WTC11 (cell line): ENCODE measurements around the gene MAT2A. TPM values are rescaled to one million over a fixed set of nuclear protein-coding genes. Genes with fewer than 3 reads are reported as not detected.

ENCODE experiments used
- ATF2 ChIP-seq: sonication (generic); formaldehyde crosslinking; IDR thresholded peaks from 2 replicates; pipeline ENCODE4 v1.8.1; 2022; ENCODE audit warnings: low read depth, missing genetic modification reagents, borderline replicate concordance
- CBFB ChIP-seq: sonication (generic); formaldehyde crosslinking; IDR thresholded peaks from 2 replicates; pipeline ENCODE4 v1.8.1; 2022; ENCODE audit warnings: mild to moderate bottlenecking, low read depth, missing genetic modification reagents
- CTCF ChIP-seq: fragments of 200-600 bp; IDR thresholded peaks from 2 replicates; pipeline ENCODE4 v1.8.0; 2022; ENCODE audit warnings: antibody characterized with exemption
- ETV6 ChIP-seq: sonication (generic); formaldehyde crosslinking; IDR thresholded peaks from 2 replicates; pipeline ENCODE4 v1.8.1; 2022; ENCODE audit warnings: mild to moderate bottlenecking, missing genetic modification reagents
- FOXP1 ChIP-seq: sonication (generic); formaldehyde crosslinking; IDR thresholded peaks from 2 replicates; pipeline ENCODE4 v1.8.0; 2022; ENCODE audit warnings: missing genetic modification reagents, mild to moderate bottlenecking, moderate library complexity, borderline replicate concordance
- GABPB1 ChIP-seq: sonication (generic); formaldehyde crosslinking; IDR thresholded peaks from 2 replicates; pipeline ENCODE4 v1.8.1; 2023; ENCODE audit warnings: mild to moderate bottlenecking, missing genetic modification reagents
- GRHL2 ChIP-seq: fragments of 250-450 bp; sonication (Bioruptor Pico); IDR thresholded peaks from 2 replicates; pipeline ENCODE4 v1.8.0; 2022; ENCODE audit warnings: mild to moderate bottlenecking, moderate library complexity; ENCODE audit not compliant: insufficient replicate concordance, severe bottlenecking
- GTF2I ChIP-seq: fragments of 250-450 bp; sonication (Bioruptor Pico); conservative IDR thresholded peaks from 2 replicates; pipeline ENCODE4 v1.4.0; 2021; ENCODE audit warnings: mild to moderate bottlenecking
- HMGA2 ChIP-seq: fragments of 250-450 bp; sonication (Bioruptor Pico); IDR thresholded peaks from 2 replicates; pipeline ENCODE4 v1.4.0; 2021; ENCODE audit warnings: mild to moderate bottlenecking, moderate library complexity
- MAX ChIP-seq: sonication (generic); formaldehyde crosslinking; IDR thresholded peaks from 2 replicates; pipeline ENCODE4 v1.8.0; 2022; ENCODE audit warnings: mild to moderate bottlenecking, missing genetic modification reagents
- NFATC4 ChIP-seq: fragments of 250-450 bp; sonication (Bioruptor Pico); IDR thresholded peaks from 2 replicates; pipeline ENCODE4 v1.9.0; 2021; ENCODE audit warnings: mild to moderate bottlenecking
- NFYB ChIP-seq: sonication (generic); formaldehyde crosslinking; conservative IDR thresholded peaks from 2 replicates; pipeline ENCODE4 v1.8.0; 2022; ENCODE audit warnings: low read depth, missing genetic modification reagents
- NR1H2 ChIP-seq: sonication (generic); formaldehyde crosslinking; IDR thresholded peaks from 2 replicates; pipeline ENCODE4 v1.9.0; 2021; ENCODE audit warnings: mild to moderate bottlenecking, moderate library complexity, missing genetic modification reagents
- PRDM15 ChIP-seq: sonication (generic); formaldehyde crosslinking; IDR thresholded peaks from 2 replicates; pipeline ENCODE4 v1.8.0; 2022; ENCODE audit warnings: missing genetic modification reagents
- PRRX2 ChIP-seq: fragments of 250-450 bp; sonication (Bioruptor Pico); IDR thresholded peaks from 2 replicates; pipeline ENCODE4 v1.8.0; 2021; ENCODE audit warnings: mild to moderate bottlenecking
- RELA ChIP-seq: sonication (generic); formaldehyde crosslinking; IDR thresholded peaks from 2 replicates; pipeline ENCODE4 v1.8.1; 2022; ENCODE audit warnings: missing genetic modification reagents, mild to moderate bottlenecking, borderline replicate concordance
- SMAD4 ChIP-seq: sonication (generic); formaldehyde crosslinking; IDR thresholded peaks from 2 replicates; pipeline ENCODE4 v1.8.0; 2022; ENCODE audit warnings: mild to moderate bottlenecking, missing genetic modification reagents
- SOX15 ChIP-seq: fragments of 250-450 bp; sonication (Bioruptor Pico); IDR thresholded peaks from 2 replicates; pipeline ENCODE4 v1.9.0; 2021; ENCODE audit warnings: mild to moderate bottlenecking
- TEAD1 ChIP-seq: sonication (generic); formaldehyde crosslinking; IDR thresholded peaks from 2 replicates; pipeline ENCODE4 v1.8.0; 2022; ENCODE audit warnings: mild to moderate bottlenecking, missing genetic modification reagents
- TEAD4 ChIP-seq: sonication (generic); formaldehyde crosslinking; IDR thresholded peaks from 2 replicates; pipeline ENCODE4 v1.8.0; 2022; ENCODE audit warnings: mild to moderate bottlenecking, missing genetic modification reagents
- ZNF219 ChIP-seq: sonication (generic); formaldehyde crosslinking; IDR thresholded peaks from 2 replicates; pipeline ENCODE4 v1.8.0; 2023; ENCODE audit warnings: missing genetic modification reagents, mild to moderate bottlenecking, borderline replicate concordance
- ZNF396 ChIP-seq: fragments of 250-450 bp; sonication (Bioruptor Pico); IDR thresholded peaks from 2 replicates; pipeline ENCODE4 v1.8.0; 2021; ENCODE audit warnings: mild to moderate bottlenecking, moderate library complexity, borderline replicate concordance
- ZNF423 ChIP-seq: fragments of 250-450 bp; sonication (Bioruptor Pico); IDR thresholded peaks from 2 replicates; pipeline ENCODE4 v2.1.2; 2022; ENCODE audit warnings: mild to moderate bottlenecking, moderate library complexity
- ZNF425 ChIP-seq: fragments of 250-450 bp; sonication (Bioruptor Pico); conservative IDR thresholded peaks from 2 replicates; pipeline ENCODE4 v1.9.0; 2021; ENCODE audit warnings: mild to moderate bottlenecking
- ZNF532 ChIP-seq: fragments of 250-450 bp; sonication (Bioruptor Pico); IDR thresholded peaks from 2 replicates; pipeline ENCODE4 v1.9.0; 2021; ENCODE audit warnings: mild to moderate bottlenecking, borderline replicate concordance
- ZNF671 ChIP-seq: fragments of 250-450 bp; sonication (Bioruptor Pico); IDR thresholded peaks from 2 replicates; pipeline ENCODE4 v1.8.0; 2021; ENCODE audit warnings: mild to moderate bottlenecking
- total RNA-seq: library from RNA; stranded (reverse); gene quantifications from 3 replicates; pipeline ENCODE4 v1.2.3, GENCODE V29; 2021

Gene MAT2A
- total RNA-seq, 1 experiment from 2014 or later, result 222 TPM

GRCh38 chr2:85539361-85540132 lies 579 bp downstream of the MAT2A start (continued):
- TF ChIP-seq ZNF671 (CRISPR knock-in tag), result peak; percentile 47; the same call in 1 of the 2 replicates
- no peak for TF ChIP-seq SMAD4 (CRISPR knock-in tag)
- no peak; the same call in 1 of the 2 replicates for TF ChIP-seq TEAD1
- TF ChIP-seq ZNF425 (CRISPR knock-in tag), result no peak
- TF ChIP-seq HMGA2 (CRISPR knock-in tag), result no peak
- 0 out of 2 replicates have a peak, but pooled peaks have one; percentile 20 for TF ChIP-seq ZNF219 (CRISPR knock-in tag)
- peak; percentile 56 for TF ChIP-seq NFATC4 (CRISPR knock-in tag)
- no peak for TF ChIP-seq SOX15 (CRISPR knock-in tag)
- no peak for TF ChIP-seq CBFB
- peak; percentile 96 for TF ChIP-seq MAX (CRISPR knock-in tag)
- no peak for TF ChIP-seq ZNF532 (CRISPR knock-in tag)
- TF ChIP-seq NFYB (CRISPR knock-in tag), result no peak; the same call in 1 of the 2 replicates
- no peak for TF ChIP-seq ZNF423
- peak; percentile 25; the same call in 1 of the 2 replicates for TF ChIP-seq PRDM15
- TF ChIP-seq TEAD4 (CRISPR knock-in tag), result no peak
- no peak for TF ChIP-seq NR1H2 (CRISPR knock-in tag)
- TF ChIP-seq FOXP1 (CRISPR knock-in tag), result no peak; the same call in 1 of the 2 replicates
- 0 out of 2 replicates have a peak, but pooled peaks have one; percentile 52 for TF ChIP-seq RELA (CRISPR knock-in tag)
- TF ChIP-seq ATF2, result no peak
- no peak; the same call in 1 of the 2 replicates for TF ChIP-seq GABPB1 (CRISPR knock-in tag)
- no peak for TF ChIP-seq ZNF396
- no peak for TF ChIP-seq GTF2I
- TF ChIP-seq CTCF, result no peak
- no peak for TF ChIP-seq GRHL2 (CRISPR knock-in tag)
- TF ChIP-seq PRRX2 (CRISPR knock-in tag), result no peak
- peak; percentile 29; the same call in 1 of the 2 replicates for TF ChIP-seq ETV6 (CRISPR knock-in tag)
